DMS114 treated with DMSO at 0.1 percent for 48 hours (cell line): ENCODE data around the gene NUP62.
"Not testable (repeated sequence)": the region's sequence is repeated elsewhere in the genome, so short reads cannot be mapped to it uniquely, and the experiment has no call there.

Source experiments
- DNase-seq: peaks from one replicate; lab custom pipeline; 2025; ENCODE audit not compliant: unreplicated experiment; lab: John Stamatoyannopoulos, UW

NUP62 gene

GRCh38 chr19:49925486-49925885, 3.8 kb downstream of the NUP62 start:
- DNase-seq, result no peak

DNA sequence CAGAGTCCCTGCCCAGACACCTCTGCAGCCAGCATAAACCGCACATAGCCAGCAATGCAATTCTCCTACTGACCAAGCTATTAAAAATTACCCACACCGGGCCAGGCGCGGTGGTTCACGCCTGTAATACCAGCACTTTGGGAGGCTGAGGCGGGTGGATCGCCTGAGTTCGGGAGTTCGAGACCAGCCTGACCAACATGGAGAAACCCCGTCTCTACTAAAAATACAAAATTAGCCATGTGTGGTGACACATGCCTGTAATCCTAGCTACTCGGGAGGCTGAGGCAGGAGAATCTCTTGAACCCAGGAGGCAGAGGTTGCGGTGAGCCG, 4.5 kb downstream of the NUP62 start:
- not testable (repeated sequence) for DNase-seq

DNA sequence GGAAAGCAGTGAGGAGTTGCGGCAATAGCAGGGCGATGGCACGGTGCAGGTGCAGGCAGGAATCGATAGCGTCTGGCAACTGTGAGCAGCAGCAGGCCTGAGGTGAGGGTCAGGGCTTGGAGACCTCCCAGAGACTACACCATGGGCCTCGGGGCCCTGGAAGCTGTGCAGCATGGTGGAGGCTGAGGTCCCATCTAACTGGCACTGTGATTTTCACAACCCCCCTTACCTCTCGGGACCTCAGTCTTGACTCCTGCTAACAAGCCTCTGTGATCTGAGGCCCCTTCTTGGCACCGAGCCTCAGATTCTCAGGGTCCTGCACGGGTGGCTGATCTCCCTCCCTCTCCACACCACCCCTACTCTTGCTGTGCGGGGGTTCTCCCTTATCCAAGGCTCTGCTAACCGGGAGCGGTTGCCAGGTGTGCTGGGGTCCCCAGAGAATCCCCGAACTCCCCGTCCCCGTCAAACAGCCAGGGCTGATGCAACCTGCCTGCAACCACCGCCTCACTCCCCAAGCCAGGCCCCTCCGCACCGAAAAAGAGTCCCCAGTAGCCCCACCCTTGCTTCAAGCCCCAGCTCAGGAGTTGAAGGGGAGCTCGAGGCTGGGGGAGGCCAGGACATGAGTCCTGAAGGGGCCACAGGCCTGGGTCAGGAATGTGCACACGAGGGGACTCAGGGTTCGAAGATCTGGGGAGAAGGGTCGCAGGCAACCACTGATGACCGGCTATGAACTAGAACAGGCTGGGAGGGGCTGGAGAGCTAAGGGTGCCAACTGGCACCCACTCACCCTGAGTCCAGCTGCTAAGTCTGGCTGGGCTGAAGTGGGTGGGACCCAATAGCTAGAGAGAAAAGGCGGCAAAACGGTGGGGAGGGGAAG, 5.1 kb downstream of the NUP62 start:
- DNase-seq, result no peak

DNA sequence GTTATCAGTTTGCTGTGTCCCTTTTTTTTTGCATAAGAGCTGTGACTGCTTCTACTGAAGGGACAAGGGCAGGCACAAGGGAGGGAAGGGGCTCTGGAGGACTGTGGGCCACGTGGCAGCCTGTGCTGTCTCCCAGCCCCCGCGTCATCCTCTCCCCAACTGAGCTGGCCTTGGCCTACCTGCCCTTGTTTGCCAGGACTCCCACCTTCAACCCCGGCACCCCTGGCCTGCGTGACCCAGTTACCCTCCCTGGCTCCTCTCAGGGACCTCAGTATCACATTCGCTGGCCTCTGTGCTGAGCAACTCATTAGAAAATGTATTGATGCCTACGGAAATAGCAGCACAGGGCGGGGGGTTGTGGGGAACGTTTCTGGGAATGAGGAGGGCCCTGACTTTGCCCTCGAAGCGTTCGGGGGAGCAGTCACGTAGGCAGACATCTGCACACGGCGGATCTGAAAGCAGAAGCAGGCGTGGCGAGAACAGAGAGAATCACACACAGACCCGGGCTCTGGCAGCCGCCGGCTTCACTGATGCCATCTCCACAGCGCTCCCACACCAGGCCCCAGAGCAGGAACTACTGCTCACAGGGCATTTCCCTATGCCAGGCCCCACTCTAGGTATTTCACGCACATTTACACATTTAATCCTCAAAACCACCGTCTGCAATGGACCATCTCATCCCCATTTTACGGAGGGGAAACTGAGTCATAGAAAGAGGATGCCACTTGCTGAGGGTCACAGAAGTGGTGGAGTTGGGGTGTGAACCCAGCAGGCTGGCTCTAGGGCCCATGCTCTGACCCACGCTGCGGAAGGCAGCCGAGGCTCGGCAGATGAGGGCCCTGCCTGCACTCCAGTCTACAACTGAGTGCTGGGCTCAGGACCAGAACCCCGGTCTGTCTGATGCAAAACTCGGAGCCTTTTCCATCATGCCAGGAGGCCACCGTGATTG, 6.0 kb downstream of the NUP62 start:
- DNase-seq, result no peak

DNA sequence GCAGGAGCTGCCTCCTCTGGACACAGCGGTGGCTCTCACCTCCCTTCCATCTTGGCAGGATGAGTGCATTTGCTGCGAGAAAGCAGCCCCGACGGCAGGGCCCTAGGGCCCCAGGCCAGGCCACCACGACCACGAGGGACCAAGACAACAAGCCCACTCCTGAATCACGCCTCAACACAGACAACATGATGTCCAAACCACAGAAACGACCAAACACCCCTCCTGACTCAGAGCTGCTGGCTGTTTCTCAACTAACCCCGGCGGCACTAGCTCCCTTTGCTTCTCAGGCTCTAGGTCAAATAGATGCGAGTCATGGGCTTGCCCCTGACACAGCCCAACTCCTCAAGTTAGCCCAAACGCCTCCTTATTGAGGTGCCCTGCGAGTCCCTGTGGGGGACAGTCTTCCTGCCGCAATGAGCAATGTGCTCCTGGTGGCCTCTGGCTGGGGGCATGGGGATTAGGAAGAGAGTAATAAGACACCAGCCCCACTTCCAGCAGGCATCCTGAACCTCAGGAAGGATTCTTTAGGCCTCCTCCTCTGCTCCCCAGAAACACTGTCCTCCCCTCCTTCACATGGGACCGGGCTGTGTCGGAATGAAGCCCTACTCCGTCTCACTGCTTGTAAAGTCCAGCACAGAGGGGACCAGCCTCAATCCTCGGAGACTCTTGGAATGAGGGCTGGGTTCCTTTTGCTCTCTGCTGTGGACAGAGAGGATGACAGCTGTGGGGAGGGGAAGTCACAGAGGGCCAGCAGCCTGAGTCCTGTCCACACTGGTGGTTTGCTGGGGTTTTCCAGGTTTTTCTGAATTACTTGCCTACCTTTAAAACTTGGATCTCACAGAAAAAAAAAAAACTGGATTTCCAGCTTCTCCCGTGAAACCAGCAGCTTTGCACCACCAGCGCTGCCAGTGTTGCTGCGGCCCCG, 7.2 kb downstream of the NUP62 start:
- DNase-seq, result no peak

DNA sequence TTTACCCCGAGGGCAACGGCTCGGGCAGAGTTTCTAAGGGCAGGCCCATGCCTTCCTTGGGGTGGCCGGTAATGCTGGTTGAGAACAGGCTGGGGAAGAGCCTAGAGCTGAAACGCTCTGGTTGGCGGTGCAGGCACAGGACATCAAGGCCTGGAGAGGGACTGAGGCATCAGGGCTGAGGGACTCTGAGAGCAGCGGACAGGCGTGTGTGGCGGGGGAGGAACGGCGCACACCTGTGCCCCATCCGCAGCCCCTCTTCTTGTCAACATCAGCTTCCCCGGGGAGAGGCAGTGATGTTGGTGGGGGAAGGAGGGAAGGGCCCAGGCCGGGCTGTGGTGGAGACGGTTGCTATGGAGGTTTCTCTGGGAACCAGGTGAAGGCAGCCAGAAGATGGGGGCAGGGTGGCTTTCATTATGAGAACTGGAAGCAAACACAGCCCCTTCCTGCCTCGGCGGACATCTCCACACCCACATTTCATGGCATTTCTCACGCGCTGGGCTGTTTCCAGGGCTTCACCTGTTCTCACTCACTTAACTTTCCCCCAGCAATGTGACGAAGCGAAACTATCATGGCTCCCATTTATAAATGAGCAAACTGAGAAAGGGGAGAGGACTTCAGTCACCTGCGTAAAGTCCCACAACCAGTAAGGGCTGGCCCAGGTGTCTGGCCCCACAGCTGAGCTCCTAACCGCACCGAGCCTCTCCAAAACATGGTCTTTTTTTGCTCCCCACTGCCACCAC, 8.5 kb downstream of the NUP62 start:
- no peak for DNase-seq

DNA sequence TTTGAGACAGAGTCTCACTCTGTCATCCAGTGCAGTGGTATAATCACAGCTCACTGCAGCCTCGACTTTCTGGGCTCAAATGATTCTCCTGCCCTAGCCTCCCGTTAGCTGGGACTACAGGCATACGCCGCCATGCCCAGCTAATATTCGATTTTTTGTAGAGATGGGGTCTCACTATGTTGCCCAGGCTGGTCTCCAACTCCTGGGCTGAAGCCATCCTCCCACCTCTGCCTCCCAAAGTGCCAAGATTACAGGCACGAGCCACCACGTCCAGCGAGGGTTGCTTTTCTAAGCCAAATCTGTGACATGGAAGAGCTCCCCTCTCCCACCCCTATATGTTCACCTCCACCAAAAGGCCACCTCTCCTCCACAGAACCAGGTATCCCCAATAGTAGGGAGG, 11.2 kb downstream of the NUP62 start:
- DNase-seq, result no peak

GRCh38 chr19:49916839-49917733, 12.2 kb downstream of the NUP62 start:
- DNase-seq, result no peak

- no peak for DNase-seq
Measured at GRCh38 chr19:49915271-49915670, 14.0 kb downstream of the NUP62 start.

DNA sequence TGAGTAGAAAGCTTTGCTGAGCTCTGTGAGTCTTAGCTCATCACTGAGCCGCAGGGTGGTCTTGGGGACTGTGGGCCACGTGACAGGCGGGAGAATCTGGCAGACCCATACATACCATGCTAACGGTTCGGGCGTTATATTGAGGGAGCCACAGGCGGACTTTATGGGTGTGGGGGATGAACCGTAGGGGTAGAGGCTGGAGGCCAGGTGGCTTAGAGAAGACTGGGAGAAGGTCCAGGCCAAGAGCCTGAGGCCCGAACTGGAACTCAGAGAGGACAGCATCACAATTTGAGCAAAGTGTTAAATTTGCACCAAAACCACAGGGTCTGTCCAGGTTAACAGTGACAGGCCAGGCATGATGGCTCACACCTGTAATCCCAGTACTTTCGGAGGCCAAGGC, 15.6 kb downstream of the NUP62 start:
- no peak for DNase-seq

DNA sequence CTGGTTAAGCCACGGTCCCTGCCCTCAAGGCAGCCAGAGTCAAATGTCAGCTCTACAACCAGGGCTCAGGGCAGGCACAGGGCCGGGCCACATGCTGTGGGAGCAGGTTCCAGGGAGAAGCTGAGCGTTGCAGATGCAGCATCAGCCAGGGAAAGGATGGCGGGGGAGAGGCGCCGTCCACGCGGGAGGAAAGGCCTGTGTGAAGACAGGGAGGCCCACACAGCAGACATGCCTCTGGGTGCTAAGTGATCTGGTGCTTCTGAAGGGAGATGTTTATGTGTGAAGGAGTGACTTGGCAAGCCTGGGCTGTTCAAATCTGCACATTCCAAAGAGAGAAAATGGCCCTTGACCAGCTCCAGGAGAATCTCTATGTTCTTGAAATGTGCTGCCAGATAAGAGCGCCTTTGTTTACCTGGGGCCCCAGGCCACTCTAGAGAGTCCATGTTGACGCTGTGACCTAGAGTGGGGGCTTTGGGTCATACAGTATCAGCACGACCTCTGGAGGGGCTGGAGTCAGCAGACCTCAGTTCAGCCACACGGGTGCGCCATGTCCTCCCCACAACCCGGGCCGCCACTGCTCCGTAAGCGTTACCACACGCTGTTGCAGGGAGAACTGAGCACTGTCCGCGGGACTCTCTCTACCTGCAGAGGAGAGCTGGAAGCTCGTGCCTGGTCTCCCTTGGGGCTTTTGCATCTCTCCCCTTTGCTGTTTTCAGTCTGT, 16.2 kb downstream of the NUP62 start:
- DNase-seq, result no peak

GRCh38 chr19:49911381-49912145, 17.7 kb downstream of the NUP62 start:
- no peak for DNase-seq

DNA sequence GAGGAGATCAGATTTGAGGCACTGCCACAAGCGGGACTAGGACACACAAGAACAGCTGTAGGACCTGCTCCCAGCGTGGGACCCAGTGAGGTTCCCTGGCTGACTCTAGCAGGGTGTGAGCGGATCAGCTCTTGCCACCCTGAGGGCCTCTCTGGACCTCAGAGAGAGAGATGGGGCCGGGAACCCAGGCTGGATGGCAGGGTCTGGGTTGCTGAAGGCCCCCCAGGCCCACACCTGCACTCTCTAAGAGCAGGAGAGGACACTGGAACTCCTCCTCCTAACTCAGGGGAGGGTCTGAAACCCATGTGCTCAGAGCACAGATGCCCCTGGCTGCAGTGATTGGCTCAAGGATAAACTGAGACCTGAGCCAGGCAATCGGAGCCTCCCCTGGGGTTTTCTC, 19.1 kb downstream of the NUP62 start:
- DNase-seq, result no peak

- DNase-seq, result no peak
Measured at GRCh38 chr19:49908480-49909420, 20.6 kb downstream of the NUP62 start.

- no peak for DNase-seq
Measured at GRCh38 chr19:49907745-49908446, 21.4 kb downstream of the NUP62 start.

GRCh38 chr19:49906879-49907564, 22.3 kb downstream of the NUP62 start:
- DNase-seq, result no peak
